Stimulated activated CD8-positive, alpha-beta memory T cell treated with anti-CD3 and anti-CD28 coated beads, Interleukin-7, amount 100 ng/mL, for 24 hours (primary cell): Measurements from ENCODE around the gene MYRFL.
"Not testable (repeated sequence)": the region's sequence is repeated elsewhere in the genome, so short reads cannot be mapped to it uniquely, and the experiment has no call there.

Experiments used
- DNase-seq: peaks from one replicate; pipeline ENCODE4 v3.0.0-alpha.2; 2020; ENCODE audit warnings: low read depth

The MYRFL gene

DNA sequence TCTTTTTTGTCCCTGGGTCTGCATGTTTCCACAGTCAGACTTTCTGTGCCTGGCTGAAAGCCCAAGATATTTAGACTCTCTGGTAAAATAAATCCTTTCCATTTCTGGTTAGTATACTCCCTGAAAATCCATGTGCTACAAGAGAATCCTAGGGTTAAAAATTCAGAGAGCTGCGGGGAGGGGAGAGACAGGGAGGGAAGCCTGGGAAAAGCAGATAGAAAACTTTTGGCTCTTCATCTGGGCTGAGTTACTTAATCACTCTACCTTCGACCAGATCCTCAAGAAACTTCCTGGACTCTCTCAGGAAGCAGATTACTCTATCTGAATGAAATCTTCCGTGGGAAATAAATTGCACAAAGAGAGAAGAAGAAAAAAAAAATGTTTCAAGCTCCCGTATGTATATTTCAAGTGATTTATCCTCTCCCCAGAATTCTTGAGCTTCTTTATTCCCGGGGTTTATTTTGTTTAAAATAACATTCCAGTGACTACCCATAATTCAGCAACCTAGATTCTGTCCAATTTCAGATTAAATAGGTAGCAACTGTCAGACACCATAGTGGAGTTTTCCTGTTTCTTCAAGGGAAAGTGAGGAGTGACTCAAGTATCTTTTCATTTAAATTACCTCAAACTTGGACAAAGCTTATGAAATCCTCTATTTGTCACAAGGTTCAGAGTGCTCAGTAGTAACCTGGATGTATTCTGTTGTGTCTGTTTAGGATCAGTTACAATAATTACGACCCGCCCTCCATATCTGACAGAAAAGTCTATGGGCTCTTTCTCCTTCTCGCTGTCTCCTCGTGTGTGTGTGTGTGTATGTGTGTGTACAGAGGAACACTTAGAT is 163.7 kb downstream of the MYRFL start:
- no peak for DNase-seq

DNA sequence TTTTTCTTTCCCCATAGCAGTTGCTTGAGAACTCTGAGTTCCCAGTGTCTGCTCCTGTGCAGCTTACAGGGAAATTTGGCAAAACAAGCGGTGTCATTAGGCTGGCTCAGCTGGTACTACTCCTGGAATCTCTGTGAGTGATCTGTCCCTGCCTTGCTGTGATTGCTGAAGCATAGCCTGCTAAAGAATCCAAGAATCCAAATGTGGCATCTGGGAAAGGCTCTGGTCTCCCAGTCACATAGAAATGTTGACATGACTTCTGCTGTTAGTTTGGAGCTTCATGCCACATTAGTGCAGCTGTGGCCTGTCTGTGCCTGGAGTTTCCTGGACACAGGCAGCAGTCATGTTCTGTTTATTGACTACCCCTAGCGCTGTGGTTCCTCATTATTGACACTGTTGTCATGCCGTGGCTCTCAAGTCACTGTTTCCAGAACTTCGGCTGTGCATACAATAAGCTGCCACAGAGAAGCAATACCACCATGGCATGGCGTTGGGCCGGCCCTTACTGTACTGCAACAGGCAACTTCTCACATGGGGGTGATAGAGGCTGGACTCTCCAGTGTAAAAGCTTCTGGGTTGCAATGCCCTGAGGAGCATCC is 166.8 kb downstream of the MYRFL start:
- DNase-seq, result no peak

DNA sequence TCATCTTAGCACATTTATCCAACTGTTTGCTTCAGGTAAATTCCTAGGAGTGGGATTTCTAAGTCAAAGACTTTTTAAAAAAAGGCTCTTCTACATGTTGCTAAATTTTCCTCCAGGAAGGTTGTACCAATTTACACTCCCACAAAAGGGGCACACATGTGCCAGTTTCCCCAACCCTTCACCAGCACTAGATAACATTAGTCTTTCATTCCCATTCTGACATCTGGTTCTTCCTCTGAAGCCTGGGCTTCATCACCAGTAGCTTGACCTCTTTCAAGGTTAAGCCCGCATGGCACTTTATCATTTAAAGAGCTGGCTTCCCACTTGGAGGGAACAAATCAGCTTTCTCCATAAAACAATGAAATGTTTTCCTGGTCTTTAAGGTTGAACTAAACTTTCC is 168.4 kb downstream of the MYRFL start:
- DNase-seq, result no peak

DNA sequence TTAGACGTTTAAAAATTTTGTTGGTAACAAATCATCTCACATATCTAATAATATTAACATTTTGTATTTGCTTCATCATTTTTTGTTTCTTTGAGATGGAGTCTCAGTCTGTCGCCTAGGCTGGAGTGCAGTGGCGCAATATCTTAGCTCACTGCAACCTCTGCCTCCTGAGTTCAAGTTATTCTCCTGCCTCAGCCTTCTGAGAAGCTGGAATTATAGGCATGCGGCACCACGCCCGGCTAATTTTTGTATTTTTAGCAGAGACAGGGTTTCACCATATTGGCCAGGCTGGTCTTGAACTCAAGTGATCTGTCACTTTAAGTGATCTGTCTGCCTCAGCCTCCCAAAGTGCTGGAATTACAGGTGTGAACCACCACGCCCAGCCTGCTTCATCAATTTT is 169.1 kb downstream of the MYRFL start:
- DNase-seq, result not testable (repeated sequence)

DNA sequence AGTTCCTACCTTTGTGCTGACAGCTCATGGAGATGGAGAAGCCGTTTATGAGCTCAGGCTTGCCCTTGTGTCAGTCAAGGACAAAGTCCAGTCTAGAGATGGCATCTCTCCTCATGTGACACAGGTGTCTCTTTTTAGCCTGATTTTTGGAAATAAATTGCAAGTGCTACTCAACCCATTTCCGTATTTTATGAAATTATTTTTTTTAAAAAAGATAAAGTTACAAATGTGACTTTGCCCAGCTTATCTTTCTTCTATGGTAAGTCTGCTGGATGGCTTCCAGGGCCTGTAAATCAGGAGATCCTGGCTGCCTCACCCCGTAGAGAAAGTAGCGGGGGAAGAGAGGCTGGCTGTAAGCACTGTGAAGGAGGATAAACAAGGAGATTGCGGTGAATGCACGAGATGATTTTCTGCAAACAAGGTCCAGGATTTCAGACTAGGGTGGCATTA is 169.7 kb downstream of the MYRFL start:
- no peak for DNase-seq

DNA sequence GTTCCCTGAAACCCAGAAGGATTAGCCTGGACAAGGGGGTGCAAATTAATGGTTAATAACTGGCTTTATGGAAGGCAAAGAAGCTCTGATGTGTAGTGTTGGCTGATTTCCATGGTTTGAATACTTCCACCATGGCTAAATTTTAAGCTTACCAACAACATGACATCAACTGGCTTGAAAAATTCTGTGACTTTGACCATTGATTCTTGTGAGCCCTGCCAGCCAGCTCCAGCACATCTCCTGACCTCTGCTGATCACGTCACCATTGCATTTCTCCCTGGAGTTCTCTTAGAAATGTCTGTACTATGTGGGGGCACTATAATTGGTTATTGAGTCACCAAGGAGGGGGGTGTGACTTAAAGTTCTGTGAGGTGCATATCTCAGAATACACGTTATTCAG is 171.2 kb downstream of the MYRFL start:
- no peak for DNase-seq

DNA sequence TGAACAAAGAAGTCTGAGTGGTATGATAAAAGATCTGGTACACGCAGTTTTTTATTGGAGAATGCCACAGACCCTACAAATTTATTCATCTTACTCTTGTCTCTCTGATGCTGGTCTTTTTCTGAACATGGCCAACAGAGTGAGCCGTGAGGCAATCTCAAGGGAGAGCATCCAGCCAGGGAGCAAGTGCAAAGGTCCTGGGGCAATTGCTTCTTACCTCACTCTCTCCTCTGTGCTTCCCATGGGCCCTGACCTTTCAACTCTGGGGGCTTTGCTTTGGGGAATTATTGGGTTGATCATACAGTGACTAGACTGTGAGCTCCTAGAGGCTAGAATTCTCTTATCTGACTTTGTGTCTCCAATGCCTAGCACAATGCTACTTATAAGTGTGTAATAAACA is 171.7 kb downstream of the MYRFL start:
- DNase-seq, result no peak

DNA sequence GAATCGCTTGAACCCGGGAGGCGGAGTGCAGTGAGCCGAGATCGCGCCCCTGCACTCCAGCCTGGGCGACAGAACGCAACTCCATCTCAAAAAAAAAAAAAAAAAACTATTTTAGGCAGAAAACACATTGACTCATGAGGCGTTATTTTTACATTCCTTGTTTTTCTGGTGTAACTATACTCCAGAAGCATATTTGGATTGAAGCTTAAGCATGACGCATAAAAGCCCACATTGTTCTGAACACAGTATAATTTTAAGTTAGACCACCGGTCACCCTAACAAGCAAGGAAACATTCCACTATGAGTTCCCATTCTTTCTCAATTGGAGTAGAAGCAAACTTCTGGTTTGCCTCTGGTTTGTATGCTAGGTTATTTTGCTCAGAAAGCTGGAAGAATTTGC is 173.0 kb downstream of the MYRFL start:
- DNase-seq, result no peak

DNA sequence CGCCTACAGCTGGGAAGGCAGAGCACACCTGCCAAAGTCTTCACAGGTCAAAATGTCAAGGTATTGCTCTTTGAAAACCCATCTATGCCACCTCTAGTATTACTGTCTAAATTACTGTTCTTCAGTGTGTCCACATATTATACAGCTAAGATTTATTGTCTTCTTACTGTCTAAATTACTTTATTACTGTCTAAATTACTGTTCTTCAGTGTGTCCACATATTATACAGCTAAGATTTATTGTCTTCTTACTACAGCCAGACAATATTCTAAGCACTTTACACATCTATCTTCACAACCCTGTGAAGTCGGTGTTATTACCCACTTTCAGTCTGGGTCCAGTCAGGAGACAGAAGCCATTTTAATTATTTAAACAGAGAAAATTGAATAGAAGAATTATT is 173.9 kb downstream of the MYRFL start:
- DNase-seq, result no peak

DNA sequence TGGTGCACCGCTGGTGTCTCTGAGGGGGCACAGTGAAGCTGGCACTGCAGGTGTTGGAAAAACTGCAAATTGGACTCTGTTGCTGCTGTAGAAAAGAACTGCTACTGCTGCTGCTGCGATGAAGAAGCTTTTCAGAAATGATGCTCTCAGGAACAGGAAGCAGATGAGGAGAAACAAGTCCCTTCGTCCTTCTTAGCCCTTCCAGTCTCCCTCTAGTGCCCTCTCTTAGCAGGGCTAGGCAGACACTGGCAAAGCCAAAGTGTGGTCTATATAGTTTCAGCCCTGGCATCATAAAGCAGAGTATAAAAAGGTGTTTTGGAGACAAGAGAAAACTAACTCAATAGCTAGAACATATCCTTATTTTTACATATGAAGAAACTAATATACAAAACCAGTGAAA is 174.5 kb downstream of the MYRFL start:
- DNase-seq, result no peak

DNA sequence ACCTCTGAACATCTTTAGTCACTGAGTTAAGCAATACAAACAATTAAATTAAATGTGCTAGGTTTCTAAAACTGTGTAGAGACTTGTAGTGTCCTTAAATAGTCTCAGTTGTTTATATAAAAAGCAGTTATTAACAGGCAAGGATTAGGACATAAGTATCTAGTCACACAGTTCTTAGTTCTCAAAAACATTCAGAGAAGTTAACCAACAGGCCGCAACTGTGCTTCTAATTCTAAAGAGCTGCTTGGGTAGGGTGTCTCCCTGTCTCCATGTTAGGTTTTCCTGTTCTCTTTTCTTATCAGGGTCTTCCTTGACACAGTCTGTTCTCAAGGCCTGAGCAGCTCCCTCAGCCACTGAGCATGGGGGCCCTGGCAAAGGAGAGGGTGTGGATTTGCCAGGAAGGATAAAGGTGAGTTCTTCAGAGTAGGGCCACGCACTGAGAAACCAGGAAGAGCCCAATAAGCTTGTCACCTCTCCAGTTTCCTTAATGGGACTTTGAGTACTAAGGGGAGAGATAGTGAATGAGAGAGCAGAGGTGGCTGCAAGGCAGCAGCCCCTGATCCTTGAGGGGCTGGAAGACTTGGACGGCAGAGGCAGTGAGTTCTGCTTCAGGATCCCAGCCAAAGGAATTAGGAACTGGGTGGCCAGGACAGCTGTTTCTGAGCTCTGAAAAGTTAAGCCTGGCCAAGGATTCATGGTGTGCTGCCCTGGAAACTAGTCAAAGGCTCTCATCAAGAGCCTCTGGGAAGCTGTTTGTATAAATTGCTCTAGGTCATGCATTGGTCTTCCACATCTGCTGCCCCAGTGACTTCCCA is 177.3 kb downstream of the MYRFL start:
- DNase-seq, result no peak

DNA sequence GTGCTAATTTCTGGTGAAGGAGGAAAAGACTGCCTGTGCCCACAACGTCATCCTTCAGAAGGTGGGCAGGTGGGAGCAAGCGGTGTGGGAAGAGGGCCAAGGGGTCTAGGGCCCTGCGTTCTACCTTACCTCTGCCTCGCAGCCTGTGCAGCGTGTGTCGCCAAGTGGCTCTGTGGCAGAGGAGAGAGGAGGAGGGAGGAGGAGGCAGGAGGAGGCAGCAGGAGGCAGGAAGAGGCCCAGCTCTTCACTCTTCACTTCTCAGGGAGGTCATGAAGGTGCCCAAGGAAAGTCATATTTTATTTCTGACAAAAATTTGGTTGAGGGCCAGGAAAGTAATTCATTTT is 177.9 kb downstream of the MYRFL start:
- DNase-seq, result no peak

DNA sequence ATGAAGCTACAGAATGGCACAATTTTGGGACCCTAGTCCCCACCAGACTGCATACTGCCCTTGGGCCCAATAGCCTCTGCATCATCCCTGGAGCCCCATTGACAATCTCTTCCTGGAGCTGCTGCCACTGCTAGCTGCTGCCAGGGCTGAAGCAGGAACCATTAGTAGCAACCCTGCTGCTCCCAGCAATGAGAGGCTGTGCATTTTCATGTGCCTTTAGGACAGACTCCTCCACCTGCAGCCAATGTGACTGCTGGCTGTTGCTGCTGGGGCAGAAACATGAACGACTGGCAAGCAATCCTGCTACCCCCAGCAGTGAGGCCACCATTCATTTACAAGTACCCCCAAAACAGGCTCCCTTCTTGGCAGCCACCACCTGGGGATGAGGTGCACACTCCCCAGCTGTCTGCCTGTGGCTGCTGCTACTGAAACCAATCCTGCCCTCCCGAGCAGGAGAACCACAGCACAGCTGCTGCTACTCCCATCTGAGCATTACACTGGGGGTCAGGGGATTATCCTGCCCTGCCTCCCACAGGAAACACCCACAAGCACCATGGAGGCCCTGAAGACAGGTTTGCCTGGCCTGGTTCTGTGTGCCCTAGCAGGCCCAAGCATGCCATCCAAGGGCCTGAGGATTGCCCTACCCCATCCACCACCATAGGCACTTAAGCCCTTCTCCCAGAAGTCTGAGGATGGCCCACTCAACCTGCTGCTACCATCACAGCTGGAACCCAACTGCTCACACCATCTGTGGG is 181.0 kb downstream of the MYRFL start:
- DNase-seq, result no peak

DNA sequence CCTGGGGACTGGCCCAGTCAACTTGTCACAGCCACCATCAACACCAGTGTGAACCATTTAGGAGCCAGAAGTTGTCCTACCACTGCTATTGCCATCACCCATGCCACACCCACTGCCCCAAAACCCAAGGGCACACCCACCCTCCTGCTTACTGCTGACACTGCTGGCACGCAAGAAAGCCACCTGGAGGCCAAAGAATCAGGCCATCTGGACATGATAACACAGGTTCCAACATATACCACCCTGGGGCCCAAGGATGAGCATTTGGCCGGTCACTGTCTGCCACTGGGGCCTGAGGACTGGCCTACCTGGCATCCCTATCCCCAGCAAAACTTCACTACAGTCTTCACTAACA is 181.6 kb downstream of the MYRFL start:
- no peak for DNase-seq

DNA sequence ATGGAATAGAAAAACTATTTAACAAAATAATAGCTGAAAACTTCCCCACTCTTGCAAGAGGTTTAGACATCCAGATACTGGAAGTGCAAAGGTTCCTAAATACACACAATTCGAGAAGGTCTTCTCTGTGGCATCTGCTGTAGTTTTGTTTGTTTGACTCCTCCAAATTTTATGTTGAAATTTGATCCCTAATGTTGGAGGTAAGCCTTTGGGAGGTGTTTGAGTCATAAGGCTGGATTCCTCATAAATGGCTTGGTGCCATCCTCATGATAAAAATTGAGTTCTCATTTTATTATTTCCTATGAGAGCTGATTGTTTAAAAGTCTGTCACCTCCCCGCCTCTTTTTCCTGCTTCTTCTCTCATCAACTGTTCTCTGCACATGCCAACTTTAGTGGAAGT is 182.7 kb downstream of the MYRFL start:
- DNase-seq, result no peak
